CD4-positive, alpha-beta T cell treated with Interleukin-10 for 1 hour (primary cell): ENCODE results near the gene CENPN.
A peak's percentile ranks its signal among the peaks of the same experiment; 100 is the strongest.

Source experiments
- DNase-seq: peaks from one replicate; pipeline ENCODE4 v3.0.0-alpha.2; 2020

CENPN gene

DNA sequence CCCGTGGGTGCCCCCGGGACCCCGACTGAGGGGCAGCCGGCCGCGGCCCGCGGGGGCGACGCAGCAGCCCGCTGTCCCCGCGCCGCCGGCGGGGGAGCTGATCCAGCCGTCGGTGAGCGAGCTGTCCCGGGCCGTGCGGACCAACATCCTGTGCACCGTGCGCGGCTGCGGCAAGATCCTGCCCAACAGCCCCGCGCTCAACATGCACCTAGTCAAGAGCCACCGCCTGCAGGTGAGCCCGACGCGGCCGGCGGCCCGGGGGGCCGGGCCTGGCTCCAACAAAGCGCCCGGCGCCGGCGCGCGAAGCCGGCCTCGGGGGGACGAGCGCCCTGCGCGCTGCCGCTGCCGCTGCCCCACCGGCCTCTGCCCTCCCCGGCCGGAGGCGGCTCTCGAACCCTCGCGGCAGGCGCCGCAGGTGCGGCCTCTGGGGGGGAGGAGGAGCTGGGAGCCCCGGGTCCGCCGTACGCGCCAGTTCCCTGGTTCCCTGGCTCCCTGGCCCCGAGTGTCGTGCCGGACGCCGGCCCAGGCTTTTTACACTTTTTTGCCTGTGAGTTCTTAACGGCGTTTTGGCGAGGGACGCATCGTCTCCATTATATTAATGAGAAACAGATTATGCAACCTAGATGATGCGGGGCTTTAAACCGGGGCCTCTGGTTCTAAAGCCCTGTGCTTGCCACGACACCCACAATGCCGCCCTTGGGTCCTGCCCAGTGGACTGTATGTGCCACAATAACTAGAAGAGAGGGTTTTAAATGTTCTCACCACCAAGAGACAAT is 29.1 kb downstream of the CENPN start:
- DNase-seq = peak; percentile 63

DNA sequence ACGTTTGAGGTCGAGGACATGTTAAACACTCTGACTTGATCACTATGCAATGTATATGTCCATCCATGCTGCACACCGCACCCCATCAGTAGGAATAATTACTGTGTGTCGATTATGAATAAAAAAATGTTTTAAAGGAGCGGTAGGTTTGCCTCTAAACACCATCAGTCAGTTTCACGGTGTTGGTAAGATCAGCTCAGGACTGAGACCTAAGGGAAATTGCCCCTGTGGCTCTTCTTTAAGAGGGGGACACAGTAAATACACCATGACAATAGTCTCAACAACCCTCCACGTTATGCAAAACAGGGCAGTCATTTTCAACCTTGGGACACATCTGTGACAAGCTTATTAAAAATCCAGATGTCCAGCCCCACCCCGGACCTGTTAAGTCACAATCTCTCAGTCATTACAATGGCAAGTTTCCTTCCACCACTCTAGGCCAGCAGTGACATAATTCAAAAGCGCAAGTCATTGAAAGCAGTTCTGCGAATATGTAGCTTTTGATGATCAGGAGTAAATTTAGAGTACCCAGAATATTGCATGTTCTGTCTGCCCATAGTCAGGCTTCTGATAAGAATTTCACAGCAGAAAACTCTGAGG is 29.8 kb downstream of the CENPN start:
- DNase-seq = no peak

DNA sequence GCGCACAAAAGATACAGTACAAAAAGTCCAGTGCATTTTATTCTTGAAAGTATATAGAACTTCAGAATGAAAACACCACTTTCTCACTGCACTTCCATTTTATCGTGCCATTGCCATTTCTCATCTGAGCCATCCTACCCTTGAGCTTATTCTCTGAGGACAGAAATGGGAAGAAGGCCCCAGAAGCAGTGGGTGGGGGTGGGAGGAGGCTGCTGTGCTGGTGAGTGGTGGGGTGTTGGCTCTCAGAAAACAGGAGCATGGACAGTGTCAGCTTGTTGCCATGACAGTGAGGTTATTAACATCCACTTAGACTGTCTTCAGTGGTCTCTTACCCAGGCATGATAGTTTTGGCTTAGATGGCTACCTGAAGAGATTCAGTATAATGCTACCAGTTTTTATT is 33.1 kb downstream of the CENPN start:
- no peak for DNase-seq

DNA sequence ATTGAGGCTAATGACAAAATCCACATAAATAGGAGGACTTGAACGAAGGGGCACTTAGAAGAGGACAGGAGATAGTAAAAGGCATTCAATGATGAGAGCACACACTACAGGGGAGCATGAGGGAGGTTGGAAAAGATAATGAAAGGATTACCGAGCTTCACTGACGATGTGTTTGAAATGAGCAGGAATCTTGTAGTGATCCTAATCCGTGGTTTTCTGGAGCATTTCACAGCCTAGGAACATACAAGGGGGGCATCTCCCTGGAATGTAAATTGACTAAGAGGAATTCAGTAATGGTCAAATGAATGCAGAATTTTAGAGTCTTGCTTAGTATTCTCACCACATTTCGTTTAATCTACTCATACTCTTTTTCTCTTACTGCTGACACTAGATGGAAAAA is 33.8 kb downstream of the CENPN start:
- DNase-seq = no peak

DNA sequence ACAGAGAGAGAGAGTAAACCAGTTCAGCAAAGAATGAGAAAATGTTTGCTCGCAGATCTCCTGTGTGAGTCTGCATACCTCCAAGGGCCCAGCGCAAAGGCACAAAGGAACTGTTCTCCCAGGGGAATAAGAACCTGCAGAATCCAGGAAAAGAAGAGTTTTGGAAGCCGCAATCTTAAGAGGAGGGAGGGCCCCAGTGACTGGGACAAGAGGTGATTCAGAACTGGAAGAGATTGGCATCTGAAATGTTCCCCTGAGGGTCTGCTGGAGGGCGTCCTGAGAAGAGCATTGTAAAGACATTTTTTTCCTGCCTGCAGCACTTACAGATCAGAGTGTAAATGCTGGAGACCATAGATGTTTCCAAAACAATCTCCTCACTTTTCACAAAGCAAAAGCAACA is 34.7 kb downstream of the CENPN start:
- no peak for DNase-seq

DNA sequence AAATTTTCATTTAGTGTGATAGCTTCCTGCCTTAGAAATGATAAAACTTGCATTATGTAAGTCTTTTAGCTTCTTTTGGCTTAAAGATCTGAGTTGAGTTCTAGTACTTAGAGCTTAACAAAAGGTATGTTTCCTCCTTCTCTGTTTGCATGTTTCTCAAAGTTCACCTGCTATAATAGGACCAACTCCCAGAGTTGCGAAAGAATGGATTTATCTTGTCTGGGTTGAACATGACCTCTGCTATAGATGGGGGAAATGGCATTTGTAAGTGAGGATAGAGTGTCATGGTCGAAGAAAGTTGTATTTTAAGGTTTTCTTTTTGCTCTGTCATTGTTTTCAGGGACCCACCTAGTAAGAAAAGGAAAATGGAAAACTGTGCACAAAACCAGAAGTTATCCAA is 35.8 kb downstream of the CENPN start:
- DNase-seq = no peak

DNA sequence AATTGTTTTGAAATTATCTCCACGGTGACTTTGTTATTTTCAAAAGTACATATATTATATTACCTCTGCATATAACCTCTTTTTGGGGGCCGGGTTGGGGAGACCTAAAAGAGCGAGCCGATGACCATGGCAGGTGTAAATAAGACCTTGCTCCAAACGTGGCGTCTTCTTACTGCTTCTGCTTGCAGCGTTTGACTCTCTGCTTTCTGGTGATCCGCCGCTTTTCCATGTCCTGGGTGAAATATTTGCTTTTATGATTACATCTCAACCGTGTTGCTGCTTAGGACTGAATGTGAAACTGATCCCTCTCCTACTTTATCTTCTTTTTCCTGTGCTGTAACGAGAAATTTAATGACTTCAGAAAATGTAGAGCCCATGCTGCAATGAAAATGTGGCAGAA is 46.7 kb downstream of the CENPN start:
- DNase-seq = no peak

DNA sequence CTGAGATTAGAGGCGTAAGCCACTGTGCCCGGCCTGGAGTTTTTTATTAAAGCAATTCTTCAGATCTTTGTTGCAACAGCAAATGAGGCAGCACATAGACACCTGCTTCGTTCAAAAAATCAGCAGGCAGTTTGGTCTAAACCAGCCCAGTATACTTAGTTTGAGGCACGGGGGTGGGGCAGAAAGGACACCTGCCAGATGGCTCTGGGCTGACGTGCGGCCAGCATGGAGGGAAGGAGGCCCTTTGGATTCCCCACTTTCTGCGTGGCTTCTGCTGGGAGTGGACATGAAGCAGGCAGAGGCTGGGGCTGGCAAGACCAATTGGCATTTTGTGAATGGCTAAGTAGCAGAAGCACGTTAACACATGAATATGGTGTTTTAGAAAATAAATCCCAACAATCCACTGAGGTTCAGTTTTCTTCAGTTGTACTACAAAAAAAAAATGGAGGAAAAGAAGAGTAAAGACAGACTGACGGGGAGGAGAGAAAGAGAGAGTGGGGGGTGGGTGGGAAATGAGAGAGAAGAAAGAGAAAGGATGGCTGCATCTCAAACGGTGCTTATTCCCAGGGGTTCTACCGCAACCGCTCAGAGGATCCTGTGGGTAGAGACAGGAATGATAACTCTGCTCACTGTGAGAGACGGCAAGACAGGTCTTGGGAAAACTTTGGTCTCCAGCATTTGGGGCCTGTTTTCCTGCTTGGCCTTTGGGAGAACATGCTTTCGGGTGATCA is 53.7 kb downstream of the CENPN start:
- DNase-seq = no peak

DNA sequence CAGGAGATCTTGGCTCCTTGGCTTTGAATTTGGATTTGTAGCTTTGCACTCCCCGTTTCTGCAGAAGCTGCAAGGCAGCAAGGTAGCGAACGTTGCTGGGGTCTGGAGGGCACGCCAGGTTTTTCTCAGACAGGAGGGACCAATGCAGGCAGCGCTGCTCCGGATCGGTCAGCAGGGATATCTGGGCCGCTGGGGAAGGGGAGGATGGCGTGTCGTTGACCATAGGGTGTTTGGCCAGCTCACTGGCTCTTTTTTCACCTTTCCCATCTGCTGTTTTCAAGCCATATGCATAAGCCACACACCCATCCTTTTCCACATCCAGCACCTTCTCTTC is 54.3 kb downstream of the CENPN start:
- DNase-seq = no peak

DNA sequence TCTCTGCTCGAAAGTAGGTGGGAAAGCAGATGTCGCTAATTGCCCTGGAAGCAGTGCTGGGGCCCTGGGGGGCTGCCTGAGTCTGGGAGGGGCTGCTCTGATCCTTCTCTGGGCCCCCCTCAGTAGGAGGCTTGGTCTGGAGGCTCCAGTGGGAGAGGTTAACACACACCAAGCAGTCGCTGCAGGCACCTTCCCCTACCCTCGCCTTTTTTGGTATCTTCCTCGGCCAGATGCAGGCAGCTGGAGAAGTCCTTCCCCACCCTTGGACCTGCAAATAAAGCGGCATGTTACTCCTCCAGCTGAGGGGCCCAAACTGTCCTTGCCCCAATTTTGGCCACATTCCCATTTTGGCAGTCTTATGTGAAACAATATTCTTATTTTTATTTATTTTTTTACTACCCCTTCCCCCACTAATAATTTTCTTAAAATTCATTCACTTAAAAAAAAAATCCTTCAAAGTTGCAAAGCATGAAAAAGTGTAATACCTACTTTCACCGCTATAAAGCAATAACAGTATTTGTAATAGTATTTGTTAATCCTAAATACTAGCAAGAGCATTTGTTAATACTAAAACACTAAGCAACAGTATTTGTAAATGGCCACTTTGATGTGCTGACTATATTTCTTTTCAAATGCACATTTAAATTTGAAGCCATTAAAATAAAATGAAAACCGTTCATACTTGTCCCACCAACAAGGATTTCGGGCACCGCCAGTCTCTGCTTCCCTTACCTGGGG is 55.0 kb downstream of the CENPN start:
- DNase-seq = no peak

DNA sequence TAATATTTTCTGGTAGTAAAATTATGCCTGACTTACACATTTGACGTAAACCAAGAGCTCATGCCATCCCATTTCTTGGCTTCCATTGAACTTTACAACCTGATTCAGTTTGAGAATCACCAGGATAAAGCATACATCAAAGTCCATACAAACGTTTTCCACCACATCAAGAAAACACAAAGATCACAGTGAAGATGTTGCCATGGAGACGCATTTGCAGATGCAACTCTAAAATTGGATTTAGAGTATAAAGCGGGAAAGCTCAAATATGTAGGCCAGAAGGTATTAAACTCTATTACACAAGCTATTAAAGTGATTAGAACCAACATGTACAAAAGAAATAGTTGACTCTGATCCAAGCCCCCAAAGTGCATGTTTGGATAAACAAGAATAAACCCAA is 59.7 kb downstream of the CENPN start:
- no peak for DNase-seq

DNA sequence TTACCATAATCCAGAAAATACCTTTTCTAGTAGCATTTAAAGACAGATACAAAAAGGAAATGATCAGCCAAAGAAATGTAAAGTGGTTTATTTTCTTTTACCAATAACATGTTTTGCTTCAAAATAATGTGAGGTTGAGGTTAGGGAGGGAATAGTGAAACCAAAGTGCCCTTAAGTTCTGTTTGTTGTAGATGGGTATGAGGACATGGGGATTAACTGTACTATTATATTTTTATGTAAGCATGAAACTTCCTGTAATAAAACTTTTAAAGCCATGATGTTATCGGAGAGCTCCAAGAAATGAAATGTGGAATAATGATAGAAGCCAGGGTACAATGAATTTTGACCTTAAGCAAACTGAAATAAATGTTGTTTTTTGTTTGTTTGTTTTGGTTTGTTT is 60.2 kb downstream of the CENPN start:
- no peak for DNase-seq

DNA sequence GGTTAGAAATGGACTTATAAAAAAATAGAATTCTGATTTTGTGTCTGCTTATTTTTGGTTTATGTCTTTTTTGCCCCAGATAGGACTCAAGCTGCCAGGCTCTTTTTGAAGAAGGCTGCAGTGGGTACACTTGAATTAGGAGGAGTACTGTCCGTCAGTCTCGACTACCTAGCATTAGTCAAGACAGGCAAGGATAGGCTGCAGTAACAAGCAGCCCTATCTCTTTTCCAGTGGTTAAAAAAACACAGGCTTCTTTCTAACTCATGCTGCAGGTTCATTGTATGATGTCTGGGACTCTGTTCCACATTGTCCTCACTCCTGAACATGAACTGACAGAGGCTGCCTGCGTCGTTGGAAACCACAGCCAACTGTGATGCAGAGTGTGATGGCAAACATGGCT is 62.0 kb downstream of the CENPN start:
- DNase-seq = no peak

DNA sequence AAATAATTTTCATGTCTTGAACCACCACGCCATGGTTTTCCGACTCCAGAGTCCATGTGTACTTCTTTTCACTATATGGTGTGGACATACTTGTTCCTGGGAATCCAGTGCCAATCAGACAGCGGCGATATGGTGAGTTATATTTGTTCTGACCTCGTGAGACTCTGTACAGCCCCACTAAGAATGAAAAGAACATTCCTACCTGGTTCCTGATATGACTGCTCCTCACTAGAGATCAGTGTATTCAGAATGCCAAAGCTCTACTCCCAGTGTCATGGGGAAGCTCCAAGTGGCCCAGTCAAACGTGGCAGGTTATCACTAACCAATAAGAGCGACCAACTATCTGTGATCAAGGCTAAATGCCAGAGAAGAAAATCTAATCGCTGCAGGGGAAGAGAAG is 64.0 kb downstream of the CENPN start:
- DNase-seq = no peak

DNA sequence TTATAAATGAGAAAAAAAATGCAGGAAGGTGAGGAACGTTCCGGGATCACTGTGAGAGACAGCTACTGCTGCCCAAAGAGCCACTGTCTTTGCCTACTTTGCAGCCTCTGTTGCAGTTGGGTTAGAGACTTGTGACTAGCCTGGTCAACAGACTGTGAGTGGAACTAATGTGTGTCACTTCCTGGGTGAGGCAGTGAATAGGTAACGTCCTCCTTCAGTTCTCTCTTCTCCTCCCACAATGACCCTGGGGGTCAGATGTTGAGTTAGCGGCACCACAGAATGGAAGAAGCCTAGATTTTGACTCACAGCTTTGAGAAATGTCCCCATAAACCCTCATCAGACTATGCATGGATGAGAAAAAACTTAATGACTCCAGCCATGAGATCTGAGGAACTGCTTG is 64.8 kb downstream of the CENPN start:
- DNase-seq = no peak

DNA sequence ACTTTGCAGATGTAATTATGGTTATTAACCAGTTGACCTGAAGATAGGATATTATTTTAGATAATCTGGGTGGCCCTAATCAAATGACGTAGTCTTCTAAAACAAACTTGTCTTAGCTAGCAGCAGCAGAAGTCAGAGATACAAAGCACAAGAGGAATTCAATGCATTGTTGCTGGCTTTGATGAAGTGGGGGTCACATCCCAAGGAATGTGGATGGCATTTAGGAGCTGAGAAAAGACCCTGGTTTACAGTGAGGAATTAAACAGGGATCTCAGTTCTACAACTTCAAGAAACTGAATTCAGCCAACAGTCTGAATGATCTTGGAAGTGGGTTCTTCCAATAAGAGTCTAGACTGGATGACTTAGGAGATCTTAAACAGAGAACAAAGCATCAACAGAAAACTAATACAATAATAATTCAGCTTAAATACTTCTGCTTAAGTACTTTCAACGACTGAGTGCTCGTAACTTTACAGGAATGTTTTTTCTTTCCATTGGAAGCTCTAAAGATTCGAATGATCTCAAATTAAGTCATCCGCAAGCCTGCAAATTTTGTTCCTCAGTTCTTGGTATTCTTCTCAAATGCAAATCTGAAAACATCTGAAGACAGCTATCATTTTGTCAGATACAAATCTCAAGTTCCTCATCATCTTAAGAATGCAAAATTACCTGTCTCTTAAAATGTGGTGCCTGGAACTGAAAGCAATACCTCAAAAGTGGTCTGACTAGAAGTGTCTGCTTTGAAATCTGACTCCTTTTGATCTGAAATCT is 66.7 kb downstream of the CENPN start:
- DNase-seq = no peak

DNA sequence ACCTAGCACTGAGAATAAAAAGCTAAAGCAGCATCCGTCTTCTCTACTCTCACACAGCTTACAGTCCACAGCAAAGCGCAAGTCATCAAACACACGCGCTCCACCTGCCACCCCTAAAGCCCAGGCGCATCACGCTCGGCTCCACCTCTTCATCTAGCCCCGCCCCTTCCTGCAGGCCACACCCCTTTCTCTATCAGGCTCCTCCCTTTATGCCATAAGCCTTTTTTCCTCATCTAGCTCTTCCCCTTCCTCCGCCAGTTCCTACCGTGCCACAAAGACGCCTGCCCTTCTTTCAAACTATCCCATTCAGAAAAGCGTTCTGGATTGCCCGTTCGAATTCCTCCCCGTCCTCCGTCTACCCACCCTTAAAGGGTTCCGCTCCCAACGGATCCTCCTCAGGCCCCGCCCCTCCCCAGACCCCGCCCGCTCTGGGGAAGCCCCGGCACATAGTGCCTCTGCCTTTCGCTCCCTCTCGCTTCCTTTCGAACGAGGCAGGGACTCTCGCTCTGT is 69.6 kb downstream of the CENPN start:
- DNase-seq = peak; percentile 95

DNA sequence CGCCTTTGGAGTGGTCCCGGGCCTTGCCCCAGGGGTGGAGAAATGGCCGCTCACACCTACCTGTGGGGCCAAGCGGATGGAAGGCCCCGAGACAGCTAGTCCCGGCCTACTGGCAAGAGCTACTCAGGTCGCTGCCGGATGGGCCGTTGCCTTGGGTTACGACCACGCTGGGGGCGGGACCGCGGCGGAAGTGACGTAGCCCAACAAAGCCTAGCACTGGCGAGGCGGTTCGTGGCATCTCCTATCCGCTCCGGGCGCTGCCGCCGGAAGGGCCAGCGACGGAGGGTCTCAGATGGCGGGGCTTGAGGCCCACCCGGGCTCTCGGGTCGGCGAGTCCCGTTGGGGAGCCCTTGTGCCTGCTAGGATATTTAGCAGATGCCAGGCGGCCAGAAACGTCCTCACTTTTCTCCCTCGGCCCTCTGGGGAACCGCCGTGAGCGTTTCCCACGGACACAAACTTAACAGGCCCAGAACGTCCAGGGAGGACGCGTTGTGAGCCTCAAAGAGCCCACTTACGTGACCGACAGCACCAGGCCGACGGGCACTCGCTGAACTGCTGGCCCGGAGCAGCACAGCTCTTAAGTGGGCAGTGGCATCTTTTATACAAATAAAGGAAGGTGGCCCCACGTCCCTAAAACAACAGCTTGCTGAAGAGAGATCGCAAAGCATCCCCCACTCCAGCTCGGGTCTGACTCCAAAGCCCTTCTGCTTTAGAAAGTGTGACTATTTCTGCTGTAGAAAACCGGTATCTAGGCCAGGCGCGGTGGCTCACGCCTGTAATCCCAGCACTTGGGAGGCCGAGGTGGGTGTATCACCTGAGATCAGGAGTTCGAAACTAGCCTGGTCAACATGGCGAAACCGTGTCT is 70.3 kb downstream of the CENPN start, which contains the start of gene C16orf46:
TSS of gene C16orf46 (minus strand) at position 163 of the 865 bp plus-strand sequence. CDS start 13,283 bp downstream, outside the sequence.
- DNase-seq = peak; percentile 96

DNA sequence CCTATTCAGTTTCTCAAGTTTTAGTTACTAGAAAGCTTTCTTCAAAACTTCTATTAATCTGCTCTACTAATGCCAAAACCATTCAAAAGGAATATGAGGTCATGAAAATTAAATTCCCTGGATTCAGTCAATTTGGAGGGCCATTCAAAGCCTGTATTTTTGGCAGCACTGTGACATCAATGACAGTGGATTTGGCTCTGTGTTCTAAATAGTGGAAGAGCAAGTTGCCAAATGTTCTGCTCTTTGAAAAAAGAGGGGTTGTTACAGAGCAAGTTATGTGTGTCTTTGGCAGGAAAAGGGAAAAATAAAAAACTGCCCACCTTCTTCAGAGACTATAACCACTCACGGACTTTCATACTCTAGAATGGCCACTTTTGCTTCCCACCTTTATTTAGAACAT is 73.2 kb downstream of the CENPN start:
- DNase-seq = no peak

DNA sequence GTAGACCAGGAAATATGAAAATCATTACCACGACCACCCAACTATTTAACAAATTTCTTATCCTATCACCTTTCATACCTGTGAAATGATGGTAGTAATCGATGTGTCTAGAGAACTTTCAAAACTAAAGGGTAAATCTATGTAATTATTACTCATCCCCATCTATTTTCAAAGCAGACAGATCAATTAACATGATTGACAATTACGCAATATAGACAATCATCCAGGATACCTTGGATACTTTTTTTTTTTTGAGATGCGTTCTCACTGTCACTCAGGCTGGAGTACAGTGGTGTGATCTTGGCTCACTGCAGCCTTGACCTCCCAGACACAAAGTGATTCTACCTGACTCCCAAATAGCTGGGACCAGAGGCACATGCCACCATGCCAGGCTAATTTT is 74.0 kb downstream of the CENPN start:
- no peak for DNase-seq
